Stimulated activated effector memory CD8-positive, alpha-beta T cell treated with anti-CD3 and anti-CD28 coated beads, Interleukin-12 subunit alpha, Interleukin-12 subunit beta, amount 100 ng/mL, for 72 hours (primary cell): Measurements from ENCODE around the gene IFI6.
"Not testable (repeated sequence)": the region's sequence is repeated elsewhere in the genome, so short reads cannot be mapped to it uniquely, and the experiment has no call there.

Experiments used
- ATAC-seq: fragments of 150-1000 bp; cut with Tn5 transposase; 2 replicates; pipeline ENCODE4 v1.10.0; 2021
- DNase-seq, 2 donors: peaks; one replicate each; pipeline ENCODE4 v3.0.0; 2021 to 2022; ENCODE audit warnings: low spot score in 2 of 2
- H3K27ac Mint-ChIP-seq: one replicate; pipeline ENCODE4 v1.8.0; 2022; ENCODE audit warnings: mild to moderate bottlenecking, mixed read lengths
- H3K36me3 Mint-ChIP-seq: one replicate; pipeline ENCODE4 v1.8.0; 2022; ENCODE audit warnings: mild to moderate bottlenecking, mixed read lengths
- H3K4me1 Mint-ChIP-seq: one replicate; pipeline ENCODE4 v1.8.0; 2022; ENCODE audit warnings: mixed read lengths
- H3K4me3 Mint-ChIP-seq: one replicate; pipeline ENCODE4 v1.8.0; 2022; ENCODE audit warnings: mild to moderate bottlenecking, mixed read lengths
- H3K9me3 Mint-ChIP-seq: one replicate; pipeline ENCODE4 v1.8.0; 2022; ENCODE audit warnings: mixed read lengths

IFI6 gene

DNA sequence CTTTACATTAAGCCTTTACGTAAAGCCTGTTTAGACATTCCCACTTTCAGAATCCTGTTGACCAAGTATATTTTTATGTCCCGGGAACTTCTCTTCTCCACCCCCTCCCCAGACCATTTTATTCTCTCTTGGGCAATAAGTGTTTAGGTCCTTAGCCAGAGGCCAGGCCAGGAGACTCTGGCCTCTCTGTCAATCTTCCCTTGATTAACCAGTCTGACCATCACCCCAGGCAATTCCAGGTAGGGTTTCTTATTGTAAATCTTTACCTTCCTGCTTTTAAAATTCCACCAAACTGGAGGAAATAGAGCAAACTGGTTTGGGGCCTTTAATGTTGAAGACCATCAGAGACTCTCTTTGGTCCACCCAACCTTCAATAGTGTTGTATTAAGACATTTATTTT, 12.2 kb upstream of the IFI6 start:
- no peak overlapping the region for H3K4me3 Mint-ChIP-seq
- peaks cover 2% of the 10 kb centered on the region for H3K4me1 Mint-ChIP-seq
- no peak for ATAC-seq
- H3K27ac Mint-ChIP-seq, result no peak overlapping the region
- H3K36me3 Mint-ChIP-seq, result no peaks in the 10 kb centered on the region
- DNase-seq, result no peak
- peaks cover 5% of the 10 kb centered on the region for H3K9me3 Mint-ChIP-seq

DNA sequence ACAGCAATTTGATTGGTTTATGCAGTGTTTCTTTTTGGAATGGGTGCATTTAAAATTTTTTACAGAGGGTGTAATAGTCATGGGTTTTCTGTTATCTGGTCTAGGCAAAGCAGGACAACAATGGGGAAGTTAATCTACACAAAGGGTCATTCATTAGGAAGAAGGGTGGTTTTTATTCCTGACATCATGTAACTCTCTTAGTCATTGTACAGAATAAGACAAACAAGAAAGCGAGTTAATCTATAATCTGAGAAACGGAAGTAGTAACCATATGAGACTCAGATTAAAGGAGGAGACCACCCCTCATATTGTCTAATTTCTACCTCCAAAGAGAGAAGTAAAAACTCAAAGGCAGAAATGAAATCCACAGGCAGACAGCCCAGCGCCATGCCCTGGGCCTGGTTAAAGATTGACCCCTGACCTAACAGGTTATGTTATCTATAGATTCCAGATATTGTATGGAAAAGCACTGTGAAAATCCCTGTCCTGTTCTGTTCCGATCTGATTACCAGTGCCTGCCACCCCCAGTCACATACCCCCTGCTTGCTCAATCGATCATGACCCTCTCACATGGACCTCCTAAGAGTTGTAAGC, 10.5 kb upstream of the IFI6 start:
- no peak for DNase-seq
- Mint-ChIP-seq H3K27ac (no peak overlapping the region), H3K36me3 (no peaks in the 10 kb centered on the region), H3K4me3 (no peak overlapping the region), H3K9me3 (peaks cover 5% of the 10 kb centered on the region), H3K4me1 (no peaks in the 10 kb centered on the region)
- ATAC-seq, result no peak

DNA sequence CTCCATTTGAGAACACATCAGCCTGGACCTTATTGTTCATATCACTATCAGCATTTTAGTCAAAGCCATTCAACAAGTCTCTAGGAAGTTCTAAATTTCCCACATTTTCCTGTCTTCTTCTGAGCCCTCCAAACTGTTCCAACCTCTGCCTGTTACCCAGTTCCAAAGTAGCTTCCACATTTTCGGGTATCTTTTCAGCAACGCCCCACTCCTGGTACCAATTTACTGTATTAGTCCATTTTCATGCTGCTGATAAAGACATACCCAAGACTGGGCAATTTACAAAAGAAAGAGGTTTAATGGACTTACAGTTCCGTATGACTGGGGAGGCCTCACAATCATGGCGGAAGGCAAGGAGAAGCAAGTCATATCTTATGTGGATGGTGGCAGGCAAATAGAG, 9.6 kb upstream of the IFI6 start:
- H3K9me3 Mint-ChIP-seq, ATAC-seq, DNase-seq: not testable (repeated sequence)

DNA sequence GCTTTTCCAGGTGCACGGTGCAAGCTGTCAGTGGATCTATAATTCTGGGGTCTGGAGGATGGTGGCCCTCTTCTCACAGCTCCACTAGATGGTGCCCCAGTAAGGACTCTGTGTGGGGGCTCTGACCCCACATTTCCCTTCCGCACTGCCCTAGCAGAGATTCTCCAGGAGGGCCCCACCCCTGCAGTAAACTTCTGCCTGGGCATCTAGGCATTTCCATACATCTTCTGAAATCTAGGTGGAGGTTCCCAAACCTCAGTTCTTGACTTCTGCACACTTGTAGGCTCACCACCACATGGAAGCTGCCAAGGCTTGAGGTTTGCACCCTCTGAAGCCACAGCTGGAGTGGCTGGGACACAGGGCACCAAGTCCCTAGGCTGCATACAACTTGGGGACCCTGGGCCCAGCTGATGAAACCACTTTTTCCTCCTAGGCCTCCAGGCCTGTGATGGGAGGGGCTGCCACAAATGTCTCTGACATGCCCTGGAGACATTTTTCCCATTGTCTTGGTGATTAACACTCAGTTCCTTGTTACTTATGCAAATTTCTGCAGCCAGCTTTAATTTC, 8.3 kb upstream of the IFI6 start:
- not testable (repeated sequence) for ATAC-seq, H3K4me3 Mint-ChIP-seq, H3K4me1 Mint-ChIP-seq, H3K27ac Mint-ChIP-seq, H3K36me3 Mint-ChIP-seq, H3K9me3 Mint-ChIP-seq, DNase-seq

More for the DNA sequence above, 9.6 kb upstream of the IFI6 start:
- not testable (repeated sequence) for H3K27ac Mint-ChIP-seq, H3K4me3 Mint-ChIP-seq, H3K36me3 Mint-ChIP-seq, H3K4me1 Mint-ChIP-seq

DNA sequence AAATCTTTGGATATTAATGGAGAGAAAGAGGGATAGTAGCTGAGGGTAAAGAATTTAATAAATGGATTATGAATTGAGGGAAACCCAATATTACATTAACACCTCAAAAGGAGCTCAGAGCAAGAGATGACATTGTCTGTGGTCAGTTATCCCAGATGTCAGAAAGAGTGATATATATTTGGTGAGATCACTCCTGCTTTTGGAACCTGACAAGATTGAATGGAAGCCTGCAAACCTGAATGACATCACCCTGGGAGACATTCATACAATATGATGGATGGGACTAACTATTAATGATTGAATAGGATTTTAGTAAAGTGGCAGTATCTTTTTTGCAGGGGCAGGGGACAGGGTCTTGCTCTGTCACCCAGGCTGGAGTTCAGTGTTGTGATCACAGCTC, 6.8 kb upstream of the IFI6 start:
- H3K4me1 Mint-ChIP-seq, result no peaks in the 10 kb centered on the region
- no peak overlapping the region for H3K27ac Mint-ChIP-seq
- no peaks in the 10 kb centered on the region for H3K36me3 Mint-ChIP-seq

DNA sequence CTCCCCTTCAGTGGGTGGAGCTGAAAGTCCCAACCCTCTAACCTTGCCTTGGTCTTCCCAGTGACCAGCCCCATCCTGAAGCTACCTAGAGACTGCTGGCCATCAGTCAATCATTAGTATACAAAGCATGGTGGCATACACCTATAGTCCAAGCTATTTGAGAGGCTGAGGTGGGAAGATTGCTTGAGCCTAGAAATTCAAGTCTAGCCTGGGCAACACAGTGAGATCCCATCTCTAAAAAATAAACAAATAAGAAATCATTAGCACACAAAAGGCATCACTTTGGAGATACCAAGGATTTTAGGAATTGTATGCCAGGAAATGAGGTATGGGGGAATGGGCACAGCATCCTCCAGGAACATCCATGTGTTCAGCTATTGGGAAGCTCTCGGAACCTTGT, 4.4 kb upstream of the IFI6 start:
- peaks cover 2% of the 10 kb centered on the region for H3K9me3 Mint-ChIP-seq

More for the DNA sequence above, 6.8 kb upstream of the IFI6 start:
- Mint-ChIP-seq H3K9me3 (peaks cover 5% of the 10 kb centered on the region), H3K4me3 (no peak overlapping the region)
- DNase-seq (no peak), ATAC-seq (no peak)

DNA sequence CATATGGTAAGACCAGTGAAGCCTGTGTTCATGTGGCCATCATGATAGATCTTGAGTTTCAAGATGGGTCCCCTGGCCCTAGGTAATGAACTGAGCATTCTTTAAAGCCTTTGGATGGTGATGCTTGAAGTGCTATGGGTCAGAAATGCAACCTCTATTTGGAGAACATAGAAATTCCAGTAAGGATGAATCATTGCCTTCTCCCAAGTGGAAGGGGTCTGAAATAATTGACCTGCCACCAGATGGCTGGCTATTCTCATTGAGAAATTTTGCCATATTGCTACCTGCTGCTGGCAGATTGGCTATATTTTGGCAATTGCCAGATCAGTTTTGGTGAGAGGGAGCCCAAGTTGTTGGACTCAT, 739 bp upstream of the IFI6 start:
- H3K9me3 Mint-ChIP-seq, result no peaks in the 10 kb centered on the region
- H3K36me3 Mint-ChIP-seq, result peaks cover 4% of the 10 kb centered on the region
- peaks cover 30% of the 10 kb centered on the region for H3K4me1 Mint-ChIP-seq
- DNase-seq, result no peak
- ATAC-seq, result no peak
- peak overlapping the region; percentile 88 for H3K27ac Mint-ChIP-seq
- H3K4me3 Mint-ChIP-seq, result peak overlapping the region; percentile 79

More for the DNA sequence above, 4.4 kb upstream of the IFI6 start:
- H3K4me1 Mint-ChIP-seq, result peaks cover 12% of the 10 kb centered on the region
- H3K4me3 Mint-ChIP-seq, result no peak overlapping the region
- no peak overlapping the region for H3K27ac Mint-ChIP-seq
- ATAC-seq (no peak), DNase-seq (no peak)
- no peaks in the 10 kb centered on the region for H3K36me3 Mint-ChIP-seq

DNA sequence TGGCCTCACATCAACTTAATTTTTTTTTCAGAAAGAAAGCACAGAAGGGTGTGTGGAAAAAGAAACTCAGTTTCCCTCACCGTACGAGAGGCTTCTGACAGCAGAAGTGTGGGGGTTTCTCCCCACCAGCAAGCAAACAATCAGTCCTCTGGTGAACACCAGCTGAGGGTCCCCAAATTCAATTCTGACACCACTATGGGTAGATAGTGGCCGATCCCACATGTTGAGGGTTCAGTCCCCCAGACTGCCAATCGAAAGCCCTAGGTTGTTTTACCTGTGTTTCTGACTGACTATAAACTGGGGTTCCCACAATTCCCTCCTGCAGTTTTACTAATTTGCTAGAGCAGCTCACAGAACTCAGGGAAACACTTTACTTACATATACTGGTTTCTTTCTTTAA, 2.1 kb downstream of the IFI6 start:
- Mint-ChIP-seq H3K27ac (no peak overlapping the region), H3K36me3 (peaks cover 4% of the 10 kb centered on the region), H3K4me1 (peaks cover 30% of the 10 kb centered on the region), H3K4me3 (peak overlapping the region; percentile 58), H3K9me3 (no peaks in the 10 kb centered on the region)
- ATAC-seq, result no peak
- no peak for DNase-seq

DNA sequence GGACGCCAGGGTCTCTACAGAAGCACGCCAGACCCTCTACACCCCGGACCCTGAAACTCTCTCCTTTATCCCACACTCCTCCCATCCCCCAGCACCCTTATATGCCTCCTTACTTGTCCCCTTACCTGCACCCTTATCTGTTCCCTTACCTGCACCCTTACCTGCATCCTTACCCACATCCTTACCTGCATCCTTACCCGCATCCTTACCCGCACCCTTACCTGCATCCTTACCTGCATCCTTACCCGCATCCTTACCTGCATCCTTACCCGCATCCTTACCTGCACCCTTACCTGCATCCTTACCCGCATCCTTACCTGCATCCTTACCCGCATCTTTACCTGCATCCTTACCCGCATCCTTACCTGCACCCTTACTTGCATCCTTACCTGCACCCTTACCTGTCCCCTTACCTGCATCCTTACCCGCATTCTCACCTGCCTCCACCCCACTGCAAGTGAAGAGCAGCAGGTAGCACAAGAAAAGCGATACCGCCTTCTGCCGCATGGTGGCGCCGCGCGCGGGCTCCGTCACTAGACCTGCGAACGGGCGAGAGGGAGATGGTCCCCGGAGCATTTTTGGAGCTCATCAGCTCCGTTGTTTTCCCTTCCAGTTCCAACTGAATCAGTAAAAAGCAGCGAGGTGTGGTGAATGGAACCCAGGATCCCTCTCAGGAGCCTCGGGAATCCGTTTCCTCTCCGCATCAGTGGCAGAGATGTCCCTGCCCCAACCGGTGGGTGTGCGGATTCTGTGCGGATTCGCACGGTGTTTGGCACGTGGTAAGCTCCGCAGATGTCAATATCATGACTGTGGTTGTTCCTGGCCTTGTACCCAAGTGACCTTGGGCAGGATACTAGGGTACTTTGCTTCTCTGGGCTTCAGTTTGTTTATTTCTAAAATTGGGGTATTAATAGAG, 2.9 kb downstream of the IFI6 start:
- peak overlapping the region; percentile 58 for H3K4me3 Mint-ChIP-seq
- peak; percentile 58 for ATAC-seq
- peaks cover 30% of the 10 kb centered on the region for H3K4me1 Mint-ChIP-seq
- H3K36me3 Mint-ChIP-seq, result peaks cover 4% of the 10 kb centered on the region
- peak overlapping the region; percentile 12 for H3K27ac Mint-ChIP-seq
- peak; percentile 87 to 96 for DNase-seq
- H3K9me3 Mint-ChIP-seq, result no peaks in the 10 kb centered on the region

DNA sequence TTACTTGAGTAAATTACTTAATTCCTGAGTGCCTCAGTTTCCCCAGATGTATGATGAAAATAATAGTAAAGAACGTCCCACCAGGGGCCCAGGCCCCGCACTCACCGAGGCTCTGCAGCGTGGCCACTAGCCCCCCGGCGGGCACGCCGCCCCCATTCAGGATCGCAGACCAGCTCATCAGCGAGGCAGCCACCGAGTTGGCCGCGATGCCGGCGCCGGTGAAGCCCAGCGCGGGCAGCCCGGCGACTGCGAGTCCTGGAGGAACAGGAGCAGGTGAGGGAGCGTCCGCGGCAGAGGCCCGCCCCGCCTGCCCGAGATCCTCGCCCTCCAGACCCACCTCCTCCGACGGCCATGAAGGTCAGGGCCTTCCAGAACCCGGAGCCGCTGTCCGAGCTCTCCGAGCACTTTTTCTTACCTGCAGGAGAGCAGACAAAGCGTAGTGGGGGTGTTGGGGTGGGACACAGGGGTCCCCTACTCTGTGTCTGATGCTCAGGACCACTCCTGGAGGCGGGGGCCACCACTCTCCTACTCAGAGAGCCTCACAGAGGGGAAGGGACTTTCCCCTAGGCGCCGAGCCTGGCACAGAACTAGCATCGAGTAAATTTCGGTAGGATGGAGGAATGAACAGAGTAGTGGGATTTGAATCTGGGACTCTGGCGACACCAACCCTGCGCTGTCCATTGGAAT, 3.7 kb downstream of the IFI6 start:
- peaks cover 4% of the 10 kb centered on the region for H3K36me3 Mint-ChIP-seq
- DNase-seq, result no peak
- H3K9me3 Mint-ChIP-seq, result no peaks in the 10 kb centered on the region
- ATAC-seq, result no peak
- H3K27ac Mint-ChIP-seq, result no peak overlapping the region
- H3K4me1 Mint-ChIP-seq, result peaks cover 32% of the 10 kb centered on the region
- peak overlapping the region; percentile 58 for H3K4me3 Mint-ChIP-seq

DNA sequence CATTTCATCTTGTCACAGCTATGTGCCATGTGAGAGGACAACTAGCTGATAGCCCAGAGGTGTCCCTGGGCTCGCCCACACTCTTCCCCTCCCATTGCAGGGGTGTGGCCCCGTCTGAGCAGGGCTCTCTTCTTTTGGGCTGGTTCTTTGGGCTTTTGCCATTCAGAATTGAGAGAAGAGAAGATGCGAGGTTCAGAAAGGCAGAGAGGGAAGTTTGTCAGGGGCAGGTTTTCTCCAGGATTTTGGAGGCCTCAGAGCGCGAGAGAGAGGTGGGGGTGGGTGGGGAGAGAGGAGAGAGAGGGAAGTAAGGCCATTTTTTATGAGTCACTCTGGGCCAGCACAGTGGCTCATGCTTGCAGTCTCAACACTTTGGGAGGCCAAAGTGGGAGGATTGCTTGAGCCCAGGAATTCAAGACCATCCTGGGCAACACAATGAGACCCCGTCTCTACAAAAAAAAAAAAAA, 5.2 kb downstream of the IFI6 start:
- H3K27ac Mint-ChIP-seq, result peak overlapping the region; percentile 26

DNA sequence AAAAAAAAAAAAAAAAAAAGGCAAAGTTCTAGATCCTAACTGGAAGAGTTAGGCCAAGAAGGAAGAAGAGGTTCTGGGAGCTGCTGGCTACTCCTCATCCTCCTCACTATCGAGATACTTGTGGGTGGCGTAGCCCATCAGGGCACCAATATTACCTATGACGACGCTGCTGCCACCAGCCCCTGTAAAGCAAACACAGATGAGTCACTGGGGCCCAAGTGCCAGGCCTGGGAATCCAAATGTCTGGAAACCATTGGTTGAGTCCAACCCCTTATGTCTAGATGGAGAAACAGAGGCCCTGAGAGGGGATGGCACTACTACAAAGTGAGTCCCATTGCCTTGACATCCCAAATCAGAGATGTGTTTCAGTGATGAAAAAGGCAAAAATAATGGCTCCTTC, 5.7 kb downstream of the IFI6 start:
- peaks cover 4% of the 10 kb centered on the region for H3K36me3 Mint-ChIP-seq
- ATAC-seq, result no peak
- peak overlapping the region; percentile 26 for H3K27ac Mint-ChIP-seq
- H3K4me1 Mint-ChIP-seq, result peaks cover 35% of the 10 kb centered on the region
- no peaks in the 10 kb centered on the region for H3K9me3 Mint-ChIP-seq
- no peak overlapping the region for H3K4me3 Mint-ChIP-seq
- no peak for DNase-seq

More for the DNA sequence above, 5.2 kb downstream of the IFI6 start:
- peaks cover 35% of the 10 kb centered on the region for H3K4me1 Mint-ChIP-seq
- H3K36me3 Mint-ChIP-seq, result peaks cover 4% of the 10 kb centered on the region
- DNase-seq (no peak), ATAC-seq (no peak)
- H3K4me3 Mint-ChIP-seq, result no peak overlapping the region
- no peaks in the 10 kb centered on the region for H3K9me3 Mint-ChIP-seq

DNA sequence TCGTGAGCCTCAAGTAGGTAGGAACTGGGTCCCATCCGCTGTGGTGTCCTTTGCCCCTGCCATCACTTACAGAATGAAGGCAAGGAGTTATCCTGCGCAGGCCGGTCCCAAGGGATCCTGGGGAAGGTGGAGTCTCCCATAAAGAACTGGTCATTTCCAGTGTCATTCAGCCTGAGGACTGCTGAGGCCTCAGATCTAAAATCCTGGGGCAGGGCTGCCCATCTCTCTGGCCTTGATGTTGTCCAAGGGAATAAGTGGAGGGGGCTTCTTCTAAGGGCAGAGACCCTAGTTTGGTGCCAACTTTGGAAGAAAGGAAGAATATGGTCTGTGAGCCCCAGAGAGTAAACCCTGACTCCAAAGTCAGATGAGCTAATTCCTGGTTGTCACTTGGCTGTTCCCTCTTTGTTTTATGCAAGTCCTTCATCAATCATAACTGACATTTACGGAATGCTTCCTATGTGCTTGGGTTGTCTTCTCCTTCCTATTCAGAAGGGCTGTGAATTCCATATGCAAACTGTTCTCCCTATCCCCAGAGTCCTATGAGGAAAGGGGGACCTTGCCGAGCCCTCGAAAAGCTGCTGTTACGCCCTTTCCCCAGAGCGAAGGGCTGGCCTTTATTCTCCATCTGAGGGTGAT, 6.9 kb downstream of the IFI6 start:
- Mint-ChIP-seq H3K27ac (no peak overlapping the region), H3K9me3 (no peaks in the 10 kb centered on the region), H3K4me3 (no peak overlapping the region), H3K36me3 (peaks cover 8% of the 10 kb centered on the region), H3K4me1 (peaks cover 37% of the 10 kb centered on the region)
- no peak for DNase-seq
- no peak for ATAC-seq

DNA sequence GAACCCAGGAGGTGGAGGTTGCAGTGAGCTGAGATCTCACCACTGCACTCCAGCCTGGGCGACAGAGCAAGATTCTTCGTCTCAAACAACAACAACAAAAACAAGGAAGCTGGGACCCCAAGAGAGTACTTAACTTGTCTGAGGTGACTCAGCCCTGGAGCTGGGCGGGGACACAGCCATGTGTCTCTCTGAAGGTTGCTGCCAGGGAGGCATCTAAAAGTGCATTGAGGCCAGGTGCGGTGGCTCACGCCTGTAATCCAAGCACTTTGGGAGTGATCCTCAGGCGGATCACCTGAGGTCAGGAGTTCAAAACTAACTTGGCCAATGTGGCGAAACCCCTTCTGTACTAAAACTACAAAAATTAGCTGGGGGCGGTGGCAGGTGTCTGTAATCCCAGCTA, 7.7 kb downstream of the IFI6 start:
- H3K4me1 Mint-ChIP-seq, result peaks cover 41% of the 10 kb centered on the region
- no peak overlapping the region for H3K27ac Mint-ChIP-seq
- no peak for DNase-seq
- H3K4me3 Mint-ChIP-seq, result no peak overlapping the region
- ATAC-seq, result no peak
- no peaks in the 10 kb centered on the region for H3K9me3 Mint-ChIP-seq
- peaks cover 16% of the 10 kb centered on the region for H3K36me3 Mint-ChIP-seq
